SK-N-SH (cell line): ENCODE results near the gene SPATA19. TPM values are rescaled to one million over a fixed set of nuclear protein-coding genes. Genes with fewer than 3 reads are reported as not detected.

ENCODE experiments used
- CTCF ChIA-PET: fragments of 300-600, 350-600 bp; formaldehyde crosslinking; extraction: SDS; loops from one replicate; lab custom pipeline; 2021; lab: Yijun Ruan, JAX
- POLR2A ChIA-PET: fragments of 350-600 bp; sonication (Branson Sonifier 250); formaldehyde crosslinking; extraction: SDS; loops from one replicate; lab custom pipeline; 2020; ENCODE audit warnings: antibody characterized with exemption, inconsistent platforms; lab: Yijun Ruan, JAX
- DNase-seq: peaks from one replicate; pipeline ENCODE4 v3.0.0; 2012
- H2AFZ ChIP-seq: fragments of 200-600 bp; sonication (generic); 2 replicates; pipeline ENCODE4 v1.8.1; 2016; ENCODE audit warnings: antibody characterized with exemption, mild to moderate bottlenecking, low read depth
- H3F3A ChIP-seq: fragments of 200-600 bp; sonication (generic); replicated peaks from 2 replicates; pipeline ENCODE3; 2016; ENCODE audit warnings: antibody characterized with exemption, mild to moderate bottlenecking; ENCODE audit not compliant: insufficient read depth
- H3K27ac ChIP-seq, 2 experiments: fragments of 200-500 bp in 1 of 2; fragments of 200-600 bp in 1 of 2; sonication (Bioruptor generic) in 1 of 2; sonication (generic), shearing (Covaris generic) in 1 of 2; 2 replicates each; pipeline versions ENCODE4 v1.5.1 to v1.6.1; 2014 to 2016; ENCODE audit warnings: low read depth in 2 of 2, inconsistent platforms in 1 of 2, low read length in 1 of 2, mild to moderate bottlenecking in 1 of 2, mixed read lengths in 1 of 2
- H3K27me3 ChIP-seq: fragments of 200-600 bp; sonication (generic), shearing (Covaris generic); 2 replicates; pipeline ENCODE4 v1.6.1; 2016; ENCODE audit warnings: mixed run types; ENCODE audit not compliant: insufficient read depth
- H3K36me3 ChIP-seq, 2 experiments: fragments of 200-500 bp in 1 of 2; fragments of 200-600 bp in 1 of 2; sonication (Bioruptor generic) in 1 of 2; sonication (generic) in 1 of 2; replicated peaks in 1 of 2; 2 replicates each; pipeline versions ENCODE3 to v1.5.1; 2014 to 2016; ENCODE audit warnings: low read length in 1 of 2, mild to moderate bottlenecking in 1 of 2; ENCODE audit not compliant: insufficient read depth in 2 of 2, control insufficient read depth in 1 of 2
- H3K4me1 ChIP-seq, 2 experiments: fragments of 200-500 bp in 1 of 2; fragments of 200-600 bp in 1 of 2; sonication (Bioruptor generic) in 1 of 2; sonication (generic), shearing (Covaris generic) in 1 of 2; 2 replicates each; pipeline versions ENCODE4 v1.5.1 to v1.6.1; 2014 to 2016; ENCODE audit warnings: low read depth in 1 of 2, low read length in 1 of 2, mixed run types in 1 of 2; ENCODE audit not compliant: insufficient read depth in 2 of 2, control insufficient read depth in 1 of 2
- H3K4me2 ChIP-seq: fragments of 200-600 bp; sonication (generic), shearing (Covaris generic); 2 replicates; pipeline ENCODE4 v1.6.1; 2017; ENCODE audit warnings: mixed run types
- H3K4me3 ChIP-seq, 2 experiments: fragments of 200-500 bp in 1 of 2; fragments of 200-600 bp in 1 of 2; sonication (Bioruptor generic) in 1 of 2; sonication (generic), shearing (Covaris generic) in 1 of 2; 2 replicates each; pipeline versions ENCODE4 v1.5.1 to v1.8.1; 2014 to 2016; ENCODE audit warnings: low read depth in 2 of 2, inconsistent platforms in 1 of 2, low read length in 1 of 2, mild to moderate bottlenecking in 1 of 2, mixed read lengths in 1 of 2, moderate library complexity in 1 of 2
- H3K79me2 ChIP-seq: fragments of 200-600 bp; sonication (generic); 2 replicates; pipeline ENCODE4 v1.8.1; 2017; ENCODE audit warnings: mild to moderate bottlenecking; ENCODE audit not compliant: insufficient read depth
- H3K9ac ChIP-seq: fragments of 200-600 bp; sonication (generic); 2 replicates; pipeline ENCODE4 v1.6.1; 2017; ENCODE audit warnings: mixed run types
- H3K9me2 ChIP-seq: fragments of 200-600 bp; sonication (generic); 2 replicates; pipeline ENCODE4 v1.6.1; 2017; ENCODE audit warnings: mixed run types
- H3K9me3 ChIP-seq: fragments of 200-600 bp; sonication (generic); 2 replicates; pipeline ENCODE4 v1.6.1; 2017; ENCODE audit warnings: mixed run types, mild to moderate bottlenecking, moderate library complexity
- H4K20me1 ChIP-seq: fragments of 200-600 bp; sonication (generic); 2 replicates; pipeline ENCODE4 v1.6.1; 2017; ENCODE audit warnings: mild to moderate bottlenecking, mixed run types; ENCODE audit not compliant: insufficient read depth
- CHD2 ChIP-seq: fragments of 150-350 bp; IDR thresholded peaks from 2 replicates; pipeline ENCODE4 v1.6.1; 2018; ENCODE audit warnings: low read length; ENCODE audit not compliant: partially characterized antibody
- ELF1 ChIP-seq: IDR thresholded peaks from 2 replicates; pipeline ENCODE4 v1.4.0; 2012
- EP300 ChIP-seq, 2 experiments: IDR thresholded peaks; 2 replicates each; pipeline versions ENCODE4 v1.4.0 to v1.6.1; 2012; ENCODE audit warnings: borderline replicate concordance in 1 of 2, low read depth in 1 of 2, low read length in 1 of 2
- GABPA ChIP-seq: IDR thresholded peaks from 2 replicates; pipeline ENCODE4 v1.4.0; 2012; ENCODE audit warnings: low read depth, mild to moderate bottlenecking
- GATA2 ChIP-seq: sonication (generic); formaldehyde crosslinking; IDR thresholded peaks from 2 replicates; pipeline ENCODE4 v1.5.0; 2020; ENCODE audit warnings: mild to moderate bottlenecking, missing genetic modification reagents
- JUND ChIP-seq: IDR thresholded peaks from 2 replicates; pipeline ENCODE4 v1.4.0; 2012
- MAX ChIP-seq: IDR thresholded peaks from 2 replicates; pipeline ENCODE4 v1.4.0; 2012; ENCODE audit warnings: low read depth
- MEF2A ChIP-seq: IDR thresholded peaks from 2 replicates; pipeline ENCODE4 v1.4.0; 2012; ENCODE audit warnings: low read depth, borderline replicate concordance
- MXI1 ChIP-seq: IDR thresholded peaks from 2 replicates; pipeline ENCODE4 v1.6.1; 2012; ENCODE audit warnings: mild to moderate bottlenecking, low read depth, low read length, improper control_type of control experiment
- NFIC ChIP-seq: IDR thresholded peaks from 2 replicates; pipeline ENCODE4 v1.4.0; 2012; ENCODE audit warnings: borderline replicate concordance
- NRF1 ChIP-seq: IDR thresholded peaks from 2 replicates; pipeline ENCODE4 v1.6.1; 2012; ENCODE audit warnings: low read depth, mild to moderate bottlenecking, low read length
- POLR2AphosphoS5 ChIP-seq: IDR thresholded peaks from 2 replicates; pipeline ENCODE4 v1.6.1; 2012; ENCODE audit warnings: low read depth, low read length
- RXRA ChIP-seq: IDR thresholded peaks from 2 replicates; pipeline ENCODE4 v1.4.0; 2012; ENCODE audit warnings: low read depth, mild to moderate bottlenecking, borderline replicate concordance
- SIN3A ChIP-seq: IDR thresholded peaks from 2 replicates; pipeline ENCODE4 v1.6.1; 2012; ENCODE audit warnings: low read depth, mild to moderate bottlenecking, low read length, moderate library complexity, borderline replicate concordance
- TAF1 ChIP-seq: IDR thresholded peaks from 2 replicates; pipeline ENCODE4 v1.6.1; 2012; ENCODE audit warnings: low read depth, mild to moderate bottlenecking, low read length, moderate library complexity, borderline replicate concordance
- USF2 ChIP-seq: fragments of 150-350 bp; IDR thresholded peaks from 2 replicates; pipeline ENCODE4 v1.6.1; 2017; ENCODE audit warnings: antibody characterized with exemption, low read length, low read depth, borderline replicate concordance
- YY1 ChIP-seq: IDR thresholded peaks from 2 replicates; pipeline ENCODE4 v1.4.0; 2012; ENCODE audit warnings: low read depth, mild to moderate bottlenecking
- ZBTB33 ChIP-seq: IDR thresholded peaks from 2 replicates; pipeline ENCODE4 v1.4.0; 2012; ENCODE audit warnings: low read depth, borderline replicate concordance
- WGBS: methylation state at CpG from one replicate; pipeline ENCODE4 v1.1.6; 2017; ENCODE audit warnings: low lambda C conversion rate; 5-methylcytosine and 5-hydroxymethylcytosine counted together
- polyA plus RNA-seq, 3 experiments: library from polyadenylated mRNA; depleted of rRNA; stranded (reverse); fragments of >200 nt; gene quantifications; 2 replicates each; pipeline ENCODE4 v1.2.3, GENCODE V29; 2012

SPATA19 gene
- polyA plus RNA-seq, 1 of the 3 experiments (the other 2 are of a cell fraction): not detected

- Histone ChIP-seq H3K9me3 (no peaks in the 10 kb centered on the region), H4K20me1 (no peaks in the 10 kb centered on the region), H2AFZ (no peak overlapping the region), H3K79me2 (no peaks in the 10 kb centered on the region), H3K9me2 (no peaks in the 10 kb centered on the region), H3K27me3 (no peaks in the 10 kb centered on the region), H3K4me3 (no peak overlapping the region), H3K9ac (no peak overlapping the region), H3K4me1 (no peaks in the 10 kb centered on the region), H3F3A (no peaks in the 10 kb centered on the region), H3K36me3 (no peaks in the 10 kb centered on the region), H3K27ac (no peak overlapping the region), H3K4me2 (no peak overlapping the region)
- WGBS: 0% methylated on average over 1 of the region's 1 CpG
- DNase-seq: no peak
- POLR2A ChIA-PET: no interaction called here
- no peak for TF ChIP-seq RXRA
- TF ChIP-seq MXI1: no peak
- TF ChIP-seq TAF1: no peak
- no peak for TF ChIP-seq GATA2 (CRISPR knock-in tag)
- no peak for TF ChIP-seq ZBTB33
- TF ChIP-seq SIN3A: no peak
- no peak for TF ChIP-seq GABPA
- no peak for TF ChIP-seq YY1
- TF ChIP-seq MEF2A: no peak
- TF ChIP-seq USF2: no peak
- CTCF ChIA-PET: no interaction called here
Observed at GRCh38 chr11:133872160-133872559, 26.8 kb upstream of the SPATA19 start.

GRCh38 chr11:133867456-133867855, 22.1 kb upstream of the SPATA19 start:
- Histone ChIP-seq H3K4me3 (no peak overlapping the region), H3K9me2 (no peaks in the 10 kb centered on the region), H3K27me3 (no peaks in the 10 kb centered on the region), H3F3A (no peaks in the 10 kb centered on the region), H3K27ac (no peak overlapping the region), H3K4me1 (no peaks in the 10 kb centered on the region), H3K4me2 (no peak overlapping the region)
- no peak for DNase-seq
- no peak for TF ChIP-seq NFIC
- no peak for TF ChIP-seq USF2
- no peak for TF ChIP-seq JUND
- no peak for TF ChIP-seq POLR2AphosphoS5
- TF ChIP-seq NRF1: no peak
- no peak for TF ChIP-seq MEF2A
- TF ChIP-seq MXI1: no peak
- no peak for TF ChIP-seq ELF1
- TF ChIP-seq CHD2: no peak
- TF ChIP-seq EP300 (IDR thresholded peaks at IDR 0.05; ENCODE audit: borderline replicate concordance in 1 of 2, low read depth in 1 of 2, low read length in 1 of 2): no peak
- no peak for TF ChIP-seq MAX
- TF ChIP-seq, all 33 proteins: peak for 0
- Histone ChIP-seq H4K20me1 (no peaks in the 10 kb centered on the region), H3K36me3 (no peaks in the 10 kb centered on the region), H3K9me3 (no peaks in the 10 kb centered on the region), H2AFZ (no peak overlapping the region), H3K9ac (no peak overlapping the region), H3K79me2 (no peaks in the 10 kb centered on the region)
- POLR2A ChIA-PET: no interaction called here
- CTCF ChIA-PET: no interaction called here
